ENCODE results near the gene QRICH2.

- TF ChIP-seq FOXM1 (IDR thresholded peaks at IDR 0.05; ENCODE audit: borderline replicate concordance, low read depth) (no peak), RAD21 (IDR thresholded peaks at IDR 0.05; ENCODE audit: low read depth) (no peak), MAX (IDR thresholded peaks at IDR 0.05) (peak; percentile 6; the same call in 1 of the 2 replicates), TCF12 (IDR thresholded peaks at IDR 0.05; ENCODE audit: low read depth) (no peak), USF1 (IDR thresholded peaks at IDR 0.05) (no peak), CEBPB (IDR thresholded peaks at IDR 0.05) (no peak)
Measured at GRCh38 chr17:76266244-76266938, 41.7 kb downstream of the QRICH2 start.
